ENCODE results near the gene TTC9B. TPM values are rescaled to one million over a fixed set of nuclear protein-coding genes. Genes with fewer than 3 reads are reported as not detected.

The TTC9B gene
- total RNA-seq, 1 donor from 2014 or later: not detected

- H3K4me3 ChIP-seq: no peak overlapping the region
- H3K9ac ChIP-seq: no peak overlapping the region
- no peaks in the 10 kb centered on the region for H3K27me3 ChIP-seq
- no peak for DNase-seq (ENCODE audit: low spot score)
- H2AFZ ChIP-seq (replicated peaks): no peak overlapping the region
- H3K36me3 Mint-ChIP-seq: peaks cover 11% of the 10 kb centered on the region
- H3K9me3 ChIP-seq (ENCODE audit: low read depth): no peaks in the 10 kb centered on the region
- peaks cover 13% of the 10 kb centered on the region for H3K4me1 ChIP-seq
- H3F3A ChIP-seq (ENCODE audit: low read depth): no peaks in the 10 kb centered on the region
- no peak for TF ChIP-seq EZH2 (IDR thresholded peaks at IDR 0.05)
- no peak for TF ChIP-seq EZH2phosphoT487 (IDR thresholded peaks at IDR 0.05)
- TF ChIP-seq, protein P1, sequence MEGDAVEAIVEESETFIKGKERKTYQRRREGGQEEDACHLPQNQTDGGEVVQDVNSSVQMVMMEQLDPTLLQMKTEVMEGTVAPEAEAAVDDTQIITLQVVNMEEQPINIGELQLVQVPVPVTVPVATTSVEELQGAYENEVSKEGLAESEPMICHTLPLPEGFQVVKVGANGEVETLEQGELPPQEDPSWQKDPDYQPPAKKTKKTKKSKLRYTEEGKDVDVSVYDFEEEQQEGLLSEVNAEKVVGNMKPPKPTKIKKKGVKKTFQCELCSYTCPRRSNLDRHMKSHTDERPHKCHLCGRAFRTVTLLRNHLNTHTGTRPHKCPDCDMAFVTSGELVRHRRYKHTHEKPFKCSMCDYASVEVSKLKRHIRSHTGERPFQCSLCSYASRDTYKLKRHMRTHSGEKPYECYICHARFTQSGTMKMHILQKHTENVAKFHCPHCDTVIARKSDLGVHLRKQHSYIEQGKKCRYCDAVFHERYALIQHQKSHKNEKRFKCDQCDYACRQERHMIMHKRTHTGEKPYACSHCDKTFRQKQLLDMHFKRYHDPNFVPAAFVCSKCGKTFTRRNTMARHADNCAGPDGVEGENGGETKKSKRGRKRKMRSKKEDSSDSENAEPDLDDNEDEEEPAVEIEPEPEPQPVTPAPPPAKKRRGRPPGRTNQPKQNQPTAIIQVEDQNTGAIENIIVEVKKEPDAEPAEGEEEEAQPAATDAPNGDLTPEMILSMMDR (IDR thresholded peaks at IDR 0.05): no peak
- peaks cover 12% of the 10 kb centered on the region for H3K4me1 Mint-ChIP-seq
- H3K27ac ChIP-seq: no peak overlapping the region
- H3K27ac Mint-ChIP-seq: no peak overlapping the region
- no peaks in the 10 kb centered on the region for H3K36me3 ChIP-seq
- no peaks in the 10 kb centered on the region for H3K79me2 ChIP-seq (ENCODE audit: low read depth)
- H3K27me3 Mint-ChIP-seq (ENCODE audit: insufficient read depth, low read depth): peaks cover 3% of the 10 kb centered on the region
- H3K9me3 Mint-ChIP-seq: no peaks in the 10 kb centered on the region
- no peak overlapping the region for H3K4me2 ChIP-seq
- H4K20me1 ChIP-seq (ENCODE audit: low read depth): peaks cover 5% of the 10 kb centered on the region
- H3K4me3 Mint-ChIP-seq: no peak overlapping the region
These were observed 18.2 kb upstream of the TTC9B start for GRCh38 chr19:40236366-40236765.

GRCh38 chr19:40236026-40236355 lies 17.8 kb upstream of the TTC9B start:
- no peaks in the 10 kb centered on the region for H3K36me3 ChIP-seq
- no peak overlapping the region for H3K27ac ChIP-seq
- Mint-ChIP-seq H3K4me1 (peaks cover 15% of the 10 kb centered on the region), H3K36me3 (peaks cover 8% of the 10 kb centered on the region), H3K9me3 (no peaks in the 10 kb centered on the region), H3K27ac (no peak overlapping the region), H3K27me3 (ENCODE audit: insufficient read depth, low read depth) (peaks cover 3% of the 10 kb centered on the region), H3K4me3 (no peak overlapping the region)
- H3K27me3 ChIP-seq: no peaks in the 10 kb centered on the region
- no peak overlapping the region for H3K4me2 ChIP-seq
- TF ChIP-seq EZH2phosphoT487 (IDR thresholded peaks at IDR 0.05) (no peak), EZH2 (IDR thresholded peaks at IDR 0.05) (no peak)
- TF ChIP-seq, protein P1 (IDR thresholded peaks at IDR 0.05): no peak
- no peaks in the 10 kb centered on the region for H3F3A ChIP-seq (ENCODE audit: low read depth)
- H4K20me1 ChIP-seq (ENCODE audit: low read depth): peaks cover 5% of the 10 kb centered on the region
- no peak for DNase-seq (ENCODE audit: low spot score)
- H3K4me1 ChIP-seq: peaks cover 15% of the 10 kb centered on the region
- H3K4me3 ChIP-seq: no peak overlapping the region
- no peak overlapping the region for H2AFZ ChIP-seq (replicated peaks)
- no peaks in the 10 kb centered on the region for H3K79me2 ChIP-seq (ENCODE audit: low read depth)
- H3K9me3 ChIP-seq (ENCODE audit: low read depth): no peaks in the 10 kb centered on the region
- H3K9ac ChIP-seq: no peak overlapping the region

DNA sequence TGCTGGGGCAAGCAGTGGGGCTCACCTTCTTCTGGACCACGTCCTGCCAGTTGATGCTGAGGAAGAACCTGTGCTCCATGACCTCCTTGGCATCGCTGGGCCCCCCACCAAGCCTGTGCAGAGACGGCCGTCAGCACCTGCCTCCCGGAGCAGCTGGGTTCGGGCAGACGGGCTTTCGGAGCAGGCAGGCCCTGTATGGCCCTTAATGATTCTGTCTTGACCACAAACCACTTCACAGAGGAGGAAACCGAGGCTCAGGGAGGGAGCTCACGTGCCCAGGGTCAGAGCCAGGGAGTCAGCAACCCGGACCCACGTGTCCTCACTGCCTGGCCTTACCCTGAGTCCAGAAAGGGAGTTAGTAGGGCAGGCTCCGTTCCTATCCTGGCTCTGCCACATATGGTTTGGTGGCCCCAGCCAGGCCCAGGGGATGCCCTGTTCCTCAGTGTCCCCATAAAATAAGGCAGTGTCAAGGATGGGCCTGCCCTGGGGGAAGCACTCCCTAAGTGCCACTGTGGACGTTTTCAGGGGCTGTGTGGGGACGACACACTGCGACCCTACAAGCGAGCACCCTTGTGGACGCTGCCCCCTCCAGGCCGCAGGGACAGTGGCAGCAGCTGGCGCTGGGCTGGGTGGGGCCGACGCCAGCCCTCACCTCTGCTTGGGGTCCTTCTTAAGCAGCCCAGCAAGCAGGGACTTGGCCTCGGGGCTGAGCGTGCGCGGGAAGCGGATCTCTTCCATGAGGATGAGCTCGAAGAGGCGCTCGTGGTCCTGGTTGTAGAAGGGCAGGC lies 17.2 kb upstream of the TTC9B start:
- peaks cover 3% of the 10 kb centered on the region for H3K27me3 Mint-ChIP-seq (ENCODE audit: insufficient read depth, low read depth)
- no peak overlapping the region for H3K27ac ChIP-seq
- H3K79me2 ChIP-seq (ENCODE audit: low read depth): no peaks in the 10 kb centered on the region
- H3K4me1 ChIP-seq: peaks cover 15% of the 10 kb centered on the region
- no peak overlapping the region for H3K27ac Mint-ChIP-seq
- peaks cover 17% of the 10 kb centered on the region for H3K4me1 Mint-ChIP-seq
- H3K4me3 Mint-ChIP-seq: no peak overlapping the region
- peak; percentile 24 for DNase-seq (ENCODE audit: low spot score)
- H3K9me3 ChIP-seq (ENCODE audit: low read depth): no peaks in the 10 kb centered on the region
- no peaks in the 10 kb centered on the region for H3F3A ChIP-seq (ENCODE audit: low read depth)
- H3K36me3 Mint-ChIP-seq: peaks cover 8% of the 10 kb centered on the region
- no peak overlapping the region for H3K9ac ChIP-seq
- no peak overlapping the region for H2AFZ ChIP-seq (replicated peaks)
- H3K9me3 Mint-ChIP-seq: no peaks in the 10 kb centered on the region
- H3K27me3 ChIP-seq: no peaks in the 10 kb centered on the region
- H3K36me3 ChIP-seq: no peaks in the 10 kb centered on the region
- H4K20me1 ChIP-seq (ENCODE audit: low read depth): peaks cover 5% of the 10 kb centered on the region
- TF ChIP-seq, protein P1 (IDR thresholded peaks at IDR 0.05): peak; percentile 43
- TF ChIP-seq EZH2 (IDR thresholded peaks at IDR 0.05) (no peak), EZH2phosphoT487 (IDR thresholded peaks at IDR 0.05) (no peak)
- H3K4me3 ChIP-seq: no peak overlapping the region
- H3K4me2 ChIP-seq: no peak overlapping the region

Data from neural progenitor cell (in vitro differentiated cells).